Right cardiac atrium (tissue), 5 donors: ENCODE data around the gene SARNP. TPM values are rescaled to one million over a fixed set of nuclear protein-coding genes. Genes with fewer than 3 reads are reported as not detected.

Source experiments
- ATAC-seq, 2 donors: fragments of 200-7000 bp; cut with Tn5 transposase; one replicate each; pipeline versions ENCODE4 v1.8.0 to v1.9.1; 2020; ENCODE audit warnings: moderate library complexity in 2 of 2, mild to moderate bottlenecking in 1 of 2
- DNase-seq, 3 donors: peaks; one replicate each; pipeline ENCODE4 v3.0.0-alpha.2; 2020
- H3K27ac ChIP-seq: one replicate; pipeline ENCODE4 v1.5.1; 2013; ENCODE audit warnings: mild to moderate bottlenecking, low read length, control low read depth, moderate library complexity
- H3K27me3 ChIP-seq: one replicate; pipeline ENCODE4 v1.6.1; 2013; ENCODE audit not compliant: control insufficient read depth, insufficient read depth
- H3K4me1 ChIP-seq: one replicate; pipeline ENCODE4 v1.6.1; 2013; ENCODE audit warnings: low read length; ENCODE audit not compliant: control insufficient read depth, insufficient read depth
- H3K4me3 ChIP-seq: one replicate; pipeline ENCODE4 v1.5.1; 2013; ENCODE audit warnings: low read length, control low read depth
- H3K9me3 ChIP-seq: one replicate; pipeline ENCODE4 v1.6.1; 2013; ENCODE audit warnings: low read length; ENCODE audit not compliant: control insufficient read depth
- WGBS: extraction: QIAGEN DNeasy Blood & Tissue Kit; methylation state at CpG from one replicate; pipeline ENCODE4 v1.1.7; 2013; 5-methylcytosine and 5-hydroxymethylcytosine counted together
- intact Hi-C, 4 donors: fragments of 100-400 bp; cut with DNase I; formaldehyde crosslinking; loops; one replicate each; pipeline versions ENCODE4 v1.11.0 to v1.14.0; 2022 to 2023
- polyA plus RNA-seq: library from polyadenylated mRNA; stranded (reverse); fragments of 200-250 nt; gene quantifications from one replicate; pipeline ENCODE4 v1.2.3, GENCODE V29; 2013
- total RNA-seq, 4 donors: library from RNA; stranded (reverse); fragmentation: NEBNext Ultra II Directional; extraction: Animal tissue kit (Norgen Biotek cat#: 25700); gene quantifications; one replicate each; pipeline ENCODE4 v1.2.1, GENCODE V29; 2021
- donor health status: healthy with polysubstance abuse.
- donor health status: DM: no; HTN: yes; CAD: no.
- donor health status: DM: no; HTN: no; CAD: no.
- donor health status: DM: no; HTN: yes; CAD: no; lungs with severe emphysema.
- donor health status: DM: yes; HTN: yes; CAD: no.

Gene SARNP
- total and polyA plus RNA-seq, 5 donors = 50.3 to 113 (median 54.9) TPM

DNA sequence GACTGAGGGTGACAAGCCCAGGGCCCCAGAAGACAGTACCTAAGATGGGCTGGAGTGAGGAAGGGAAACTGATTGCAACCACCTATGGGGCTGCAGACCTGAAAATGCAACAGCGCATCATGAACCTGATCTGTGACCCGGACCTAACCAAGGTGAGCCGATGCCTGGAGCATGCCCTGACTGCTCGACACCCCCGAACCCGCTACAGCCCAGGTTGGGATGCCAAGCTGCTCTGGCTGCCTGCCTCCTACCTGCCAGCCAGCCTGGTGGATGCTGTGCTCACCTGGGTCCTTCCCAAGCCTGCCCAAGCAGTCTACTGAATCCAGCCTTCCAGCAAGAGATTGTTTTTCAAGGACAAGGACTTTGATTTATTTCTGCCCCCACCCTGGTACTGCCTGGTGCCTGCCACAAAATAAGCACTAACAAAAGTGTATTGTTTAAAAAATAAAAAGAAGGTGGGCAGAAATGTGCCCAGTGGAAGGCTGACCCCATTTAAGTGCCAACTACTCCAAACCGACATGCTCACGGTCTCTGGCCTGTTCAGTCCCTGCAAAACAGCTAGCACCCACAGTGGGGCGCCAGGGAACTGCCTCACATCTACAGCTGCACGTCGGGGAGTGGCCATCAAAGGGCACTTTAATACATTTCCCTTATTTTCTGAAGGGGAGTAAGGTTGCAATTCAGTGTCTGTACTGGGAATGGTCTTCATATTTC, 93.1 kb downstream of the SARNP start:
- Histone ChIP-seq H3K4me3 (no peak overlapping the region), H3K27ac (peak overlapping the region; percentile 33), H3K9me3 (no peaks in the 10 kb centered on the region), H3K4me1 (peaks cover 14% of the 10 kb centered on the region), H3K27me3 (no peaks in the 10 kb centered on the region)
- WGBS = 54% methylated on average over 11 of the region's 11 CpGs
- no peak for ATAC-seq
- intact Hi-C loops = loop anchor here in 1 of 4 donors (5.0 kb wide), 1 partner anchor 42 kb away; a partner anchor contains a TSS
- DNase-seq = peak; percentile 70 to 90 (median 83)

GRCh38 chr12:55723516-55724225, 93.9 kb downstream of the SARNP start:
- 33% methylated on average over 10 of the region's 10 CpGs for WGBS
- DNase-seq (peak in 1 of 3 donors; percentile 63), ATAC-seq (no peak)
- Histone ChIP-seq H3K4me1 (peaks cover 16% of the 10 kb centered on the region), H3K4me3 (no peak overlapping the region), H3K27ac (peak overlapping the region; percentile 16), H3K27me3 (no peaks in the 10 kb centered on the region), H3K9me3 (no peaks in the 10 kb centered on the region)
- intact Hi-C loops = loop anchor here in 1 of 4 donors (5.0 kb wide), 1 partner anchor 41 kb away; a partner anchor contains a TSS

- intact Hi-C loops = loop anchor here in 1 of 4 donors (5.0 kb wide), 1 partner anchor 41 kb away; a partner anchor contains a TSS
- 89% methylated on average over 8 of the region's 8 CpGs for WGBS
Measured at GRCh38 chr12:55722948-55723347, 94.6 kb downstream of the SARNP start.

GRCh38 chr12:55721601-55722213, 95.8 kb downstream of the SARNP start:
- no peak for ATAC-seq
- intact Hi-C loops = loop anchor here in 1 of 4 donors (5.0 kb wide), 1 partner anchor 39 kb away; a partner anchor contains a TSS
- no peaks in the 10 kb centered on the region for H3K9me3 ChIP-seq
- no peaks in the 10 kb centered on the region for H3K27me3 ChIP-seq
- peaks cover 29% of the 10 kb centered on the region for H3K4me1 ChIP-seq
- H3K27ac ChIP-seq = peak overlapping the region; percentile 65
- H3K4me3 ChIP-seq = no peak overlapping the region
- 62% methylated on average over 14 of the region's 14 CpGs for WGBS
- peak; percentile 30 to 73 (median 61) for DNase-seq

More at GRCh38 chr12:55722948-55723347, 94.6 kb downstream of the SARNP start:
- no peaks in the 10 kb centered on the region for H3K27me3 ChIP-seq
- peaks cover 22% of the 10 kb centered on the region for H3K4me1 ChIP-seq
- DNase-seq (peak in 1 of 3 donors; percentile 52), ATAC-seq (no peak)
- H3K9me3 ChIP-seq = no peaks in the 10 kb centered on the region
- H3K27ac ChIP-seq = peak overlapping the region; percentile 16
- H3K4me3 ChIP-seq = no peak overlapping the region

DNA sequence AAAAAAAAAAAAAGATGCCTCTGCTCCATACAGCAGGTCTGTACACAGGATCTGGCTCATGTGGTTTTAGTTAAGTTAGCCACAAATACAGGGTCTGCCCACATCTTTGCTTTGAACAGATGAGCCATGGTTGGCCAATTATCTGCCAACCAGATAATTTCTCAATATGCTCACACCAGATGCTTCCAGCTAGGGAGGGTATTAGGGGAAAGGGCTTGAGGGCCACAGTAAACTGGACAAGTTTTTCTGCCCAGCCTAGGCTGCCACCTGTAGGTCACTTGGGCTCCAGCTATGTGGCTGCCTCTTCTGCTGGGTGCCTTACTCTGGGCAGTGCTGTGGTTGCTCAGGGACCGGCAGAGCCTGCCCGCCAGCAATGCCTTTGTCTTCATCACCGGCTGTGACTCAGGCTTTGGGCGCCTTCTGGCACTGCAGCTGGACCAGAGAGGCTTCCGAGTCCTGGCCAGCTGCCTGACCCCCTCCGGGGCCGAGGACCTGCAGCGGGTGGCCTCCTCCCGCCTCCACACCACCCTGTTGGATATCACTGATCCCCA, 96.6 kb downstream of the SARNP start:
- intact Hi-C loops = loop anchor here in 1 of 4 donors (5.0 kb wide), 1 partner anchor 39 kb away; a partner anchor contains a TSS
- ATAC-seq (peak; percentile 51 to 53), DNase-seq (peak; percentile 85 to 89 (median 86))
- peaks cover 29% of the 10 kb centered on the region for H3K4me1 ChIP-seq
- H3K9me3 ChIP-seq = no peaks in the 10 kb centered on the region
- H3K27ac ChIP-seq = peak overlapping the region; percentile 65
- no peaks in the 10 kb centered on the region for H3K27me3 ChIP-seq
- WGBS = 25% methylated on average over 9 of the region's 9 CpGs
- H3K4me3 ChIP-seq = no peak overlapping the region

DNA sequence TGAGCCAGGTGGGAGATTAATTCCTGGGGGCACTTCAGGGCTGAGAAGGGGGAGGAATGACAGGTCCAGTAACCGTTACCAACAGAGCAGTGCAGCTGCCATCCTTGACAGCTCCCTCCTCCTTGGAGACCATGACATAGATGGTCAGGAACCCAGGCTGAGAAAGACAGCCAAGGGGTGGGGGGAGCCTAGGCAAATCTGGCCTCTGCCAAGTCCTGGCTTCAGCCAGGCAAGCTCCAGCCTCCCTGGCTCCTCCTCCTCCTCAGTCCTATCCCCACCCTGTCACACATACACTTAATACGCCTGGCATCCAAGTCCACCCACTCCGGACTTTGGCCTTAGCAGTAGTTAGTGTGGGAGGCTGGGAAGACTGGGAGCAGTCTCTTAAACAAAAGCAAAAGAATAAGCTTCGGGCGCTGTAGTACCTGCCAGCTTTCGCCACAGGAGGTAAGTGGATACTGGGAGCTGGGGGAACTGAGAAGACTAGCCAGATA, 97.4 kb downstream of the SARNP start, which contains the start of gene RDH5:
Gene RDH5, plus strand, starts transcription at position 323 of the 494 bp plus-strand sequence. CDS start 792 bp downstream, outside the sequence.
- H3K4me3 ChIP-seq = no peak within 1 kb of the TSS
- H3K27ac ChIP-seq = peak within 1 kb of the TSS; percentile 65
- no peaks in the 10 kb centered on the region for H3K9me3 ChIP-seq
- H3K27me3 ChIP-seq = no peaks in the 10 kb centered on the region
- WGBS = 37% methylated on average over 6 of the region's 6 CpGs
- DNase-seq (peak; percentile 86 to 92 (median 90)), ATAC-seq (peak; percentile 60 to 74)
- peaks cover 29% of the 10 kb centered on the region for H3K4me1 ChIP-seq
- intact Hi-C loops = loop anchor here in 1 of 4 donors (5.0 kb wide), 1 partner anchor 38 kb away; a partner anchor contains a TSS

- Histone ChIP-seq H3K27ac (peak overlapping the region; percentile 65), H3K9me3 (no peaks in the 10 kb centered on the region), H3K4me3 (no peak overlapping the region), H3K4me1 (peaks cover 29% of the 10 kb centered on the region), H3K27me3 (no peaks in the 10 kb centered on the region)
- 70% methylated on average over 7 of the region's 7 CpGs for WGBS
- intact Hi-C loops = loop anchor here in 1 of 4 donors (5.0 kb wide), 1 partner anchor 37 kb away; a partner anchor contains a TSS
- ATAC-seq (no peak), DNase-seq (peak in 2 of 3 donors; percentile 7 to 51)
Measured at GRCh38 chr12:55719371-55719770, 98.2 kb downstream of the SARNP start.

- intact Hi-C loops = loop anchor here in 1 of 4 donors (5.0 kb wide), 1 partner anchor 36 kb away; a partner anchor contains a TSS
- H3K27me3 ChIP-seq = no peaks in the 10 kb centered on the region
- no peak overlapping the region for H3K4me3 ChIP-seq
- ATAC-seq (no peak), DNase-seq (peak in 2 of 3 donors; percentile 25 to 43)
- WGBS = 45% methylated on average over 4 of the region's 4 CpGs
- no peaks in the 10 kb centered on the region for H3K9me3 ChIP-seq
- peaks cover 29% of the 10 kb centered on the region for H3K4me1 ChIP-seq
- peak overlapping the region; percentile 87 for H3K27ac ChIP-seq
Measured at GRCh38 chr12:55718624-55719275, 98.8 kb downstream of the SARNP start.

DNA sequence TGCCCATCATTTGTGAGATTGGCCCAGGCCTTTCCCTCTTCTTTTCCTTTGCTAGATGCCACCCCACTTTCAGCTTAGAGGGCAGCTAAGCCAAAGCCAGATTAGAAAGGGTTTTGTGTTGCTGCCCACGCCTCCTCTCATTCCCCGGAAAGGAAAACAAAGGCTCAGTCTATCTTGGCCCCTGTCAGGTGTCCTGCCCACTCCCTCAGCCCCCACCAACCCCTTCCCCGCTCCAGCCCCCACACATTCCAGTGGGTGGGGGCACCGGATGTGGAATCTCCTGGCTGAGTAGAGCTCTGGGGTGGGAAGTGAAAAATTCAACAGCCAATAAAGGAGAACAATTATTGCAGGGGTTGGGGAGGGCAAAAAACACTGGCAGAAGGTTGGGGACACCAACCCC, 99.5 kb downstream of the SARNP start:
- H3K27ac ChIP-seq = peak overlapping the region; percentile 87
- no peaks in the 10 kb centered on the region for H3K9me3 ChIP-seq
- intact Hi-C loops = loop anchor here in 1 of 4 donors (5.0 kb wide), 1 partner anchor 36 kb away; a partner anchor contains a TSS
- DNase-seq (peak in 2 of 3 donors; percentile 14 to 53), ATAC-seq (no peak)
- 24% methylated on average over 4 of the region's 4 CpGs for WGBS
- H3K4me3 ChIP-seq = no peak overlapping the region
- peaks cover 29% of the 10 kb centered on the region for H3K4me1 ChIP-seq
- no peaks in the 10 kb centered on the region for H3K27me3 ChIP-seq
